HFFc6 (cell line): Measurements from ENCODE around the gene PRSS23. TPM values are rescaled to one million over a fixed set of nuclear protein-coding genes. Genes with fewer than 3 reads are reported as not detected.

Source experiments
- DNase-seq: peaks from one replicate; pipeline ENCODE4 v3.0.0-alpha.2; 2018
- H3K27ac Mint-ChIP-seq: 2 replicates; pipeline ENCODE4 v1.8.0; 2020; ENCODE audit warnings: mild to moderate bottlenecking, mixed read lengths
- H3K27me3 Mint-ChIP-seq: 2 replicates; pipeline ENCODE4 v1.8.0; 2021; ENCODE audit warnings: mild to moderate bottlenecking, moderate library complexity, mixed read lengths; ENCODE audit not compliant: insufficient read depth
- H3K36me3 Mint-ChIP-seq: 2 replicates; pipeline ENCODE4 v1.8.0; 2021; ENCODE audit warnings: low read depth, mixed read lengths
- H3K4me1 Mint-ChIP-seq: 2 replicates; pipeline ENCODE4 v1.8.0; 2020; ENCODE audit warnings: low read depth, mixed read lengths
- H3K4me3 Mint-ChIP-seq: 2 replicates; pipeline ENCODE4 v1.8.0; 2020; ENCODE audit warnings: mild to moderate bottlenecking, moderate library complexity, mixed read lengths
- H3K9me3 Mint-ChIP-seq: 2 replicates; pipeline ENCODE4 v1.8.0; 2020; ENCODE audit warnings: mild to moderate bottlenecking, mixed read lengths
- total RNA-seq, 6 experiments: library from RNA; stranded (reverse); fragmentation: NEBNext Ultra II Directional; extraction: Animal tissue kit (Norgen Biotek cat#: 25700); gene quantifications; 2 replicates in 1 of 6; 3 replicates in 5 of 6; pipeline ENCODE4 v1.2.3, GENCODE V29; 2021
- TF ChIP-seq, protein P1 (sequence below): fragments of 200-600 bp; sonication (generic); IDR thresholded peaks from 2 replicates; pipeline ENCODE4 v1.5.0; 2021; ENCODE audit warnings: antibody characterized with exemption, mild to moderate bottlenecking

Gene PRSS23
- total RNA-seq, 6 experiments from 2014 or later: 192 to 356 (median 243) TPM

DNA sequence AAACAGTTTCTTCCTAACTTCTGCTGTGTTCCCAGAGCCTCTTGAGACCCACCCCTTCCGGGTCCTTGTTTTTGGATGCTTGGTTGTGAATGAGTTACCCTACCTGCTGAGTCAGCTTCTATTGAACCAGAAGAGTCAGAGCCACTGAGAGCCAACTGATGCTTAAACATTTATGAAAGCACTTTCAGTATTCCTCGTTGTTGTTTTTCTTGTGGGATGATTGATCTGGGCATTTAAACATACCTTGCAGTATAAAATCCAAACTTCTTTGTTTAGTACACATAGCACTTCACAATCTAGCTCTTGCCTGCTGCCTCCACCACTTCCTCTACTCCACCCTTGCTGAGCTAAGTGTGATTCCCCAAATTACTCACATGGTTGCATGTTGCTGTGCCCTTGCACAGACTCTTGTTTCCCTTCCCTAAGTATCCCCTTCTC, 5.5 kb downstream of the PRSS23 start:
- Mint-ChIP-seq H3K9me3 (no peaks in the 10 kb centered on the region), H3K36me3 (peaks cover 49% of the 10 kb centered on the region), H3K4me1 (peaks cover 81% of the 10 kb centered on the region), H3K27ac (0 out of 2 replicates have a peak overlapping the region, but pooled peaks have one; percentile 8), H3K27me3 (peaks cover 1% of the 10 kb centered on the region; the same call in 1 of the 2 replicates), H3K4me3 (no peak overlapping the region)
- TF ChIP-seq, protein P1, sequence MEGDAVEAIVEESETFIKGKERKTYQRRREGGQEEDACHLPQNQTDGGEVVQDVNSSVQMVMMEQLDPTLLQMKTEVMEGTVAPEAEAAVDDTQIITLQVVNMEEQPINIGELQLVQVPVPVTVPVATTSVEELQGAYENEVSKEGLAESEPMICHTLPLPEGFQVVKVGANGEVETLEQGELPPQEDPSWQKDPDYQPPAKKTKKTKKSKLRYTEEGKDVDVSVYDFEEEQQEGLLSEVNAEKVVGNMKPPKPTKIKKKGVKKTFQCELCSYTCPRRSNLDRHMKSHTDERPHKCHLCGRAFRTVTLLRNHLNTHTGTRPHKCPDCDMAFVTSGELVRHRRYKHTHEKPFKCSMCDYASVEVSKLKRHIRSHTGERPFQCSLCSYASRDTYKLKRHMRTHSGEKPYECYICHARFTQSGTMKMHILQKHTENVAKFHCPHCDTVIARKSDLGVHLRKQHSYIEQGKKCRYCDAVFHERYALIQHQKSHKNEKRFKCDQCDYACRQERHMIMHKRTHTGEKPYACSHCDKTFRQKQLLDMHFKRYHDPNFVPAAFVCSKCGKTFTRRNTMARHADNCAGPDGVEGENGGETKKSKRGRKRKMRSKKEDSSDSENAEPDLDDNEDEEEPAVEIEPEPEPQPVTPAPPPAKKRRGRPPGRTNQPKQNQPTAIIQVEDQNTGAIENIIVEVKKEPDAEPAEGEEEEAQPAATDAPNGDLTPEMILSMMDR: no peak
- DNase-seq: no peak

DNA sequence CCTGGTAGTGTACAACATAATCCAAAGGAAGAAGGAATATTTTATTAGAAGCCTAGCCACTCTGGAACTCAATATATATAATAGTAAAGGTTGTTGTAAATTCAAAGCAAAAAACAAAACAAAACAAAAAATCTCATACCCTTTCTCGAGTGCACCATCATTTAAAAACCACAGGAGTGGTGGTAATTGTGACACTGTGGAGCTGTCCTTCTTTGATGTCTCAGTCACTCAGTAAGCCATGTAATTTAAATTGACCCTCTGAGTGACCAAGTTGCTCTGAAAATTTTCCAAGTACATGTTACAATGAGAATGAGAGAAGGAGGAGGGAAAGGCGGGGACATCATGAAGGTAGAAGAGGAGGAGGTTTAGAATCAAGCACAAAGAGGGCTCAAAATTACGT, 6.6 kb downstream of the PRSS23 start:
- Mint-ChIP-seq H3K9me3 (no peaks in the 10 kb centered on the region), H3K27me3 (no peaks in the 10 kb centered on the region), H3K4me3 (no peak overlapping the region), H3K27ac (no peak overlapping the region), H3K36me3 (peaks cover 43% of the 10 kb centered on the region), H3K4me1 (peaks cover 84% of the 10 kb centered on the region)
- TF ChIP-seq, protein P1: no peak
- DNase-seq: no peak

DNA sequence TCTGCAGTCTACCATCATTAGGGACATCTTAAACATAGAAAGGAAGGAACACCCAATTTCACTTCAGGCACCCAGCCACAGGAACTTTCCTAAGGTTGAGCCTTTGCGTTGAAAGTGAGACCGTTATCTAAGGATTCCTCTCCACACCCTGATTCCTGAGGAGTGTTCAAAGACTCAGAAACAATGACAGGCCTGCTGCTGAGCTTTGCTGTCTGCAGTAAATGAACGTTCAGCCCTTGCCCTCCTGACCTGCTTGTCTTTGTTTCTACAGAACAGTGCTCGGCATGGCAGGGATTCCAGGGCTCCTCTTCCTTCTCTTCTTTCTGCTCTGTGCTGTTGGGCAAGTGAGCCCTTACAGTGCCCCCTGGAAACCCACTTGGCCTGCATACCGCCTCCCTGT, 7.0 kb downstream of the PRSS23 start:
- TF ChIP-seq, protein P1: no peak
- no peak overlapping the region for H3K4me3 Mint-ChIP-seq
- H3K9me3 Mint-ChIP-seq: no peaks in the 10 kb centered on the region
- H3K27me3 Mint-ChIP-seq: no peaks in the 10 kb centered on the region
- H3K4me1 Mint-ChIP-seq: peaks cover 84% of the 10 kb centered on the region
- no peak for DNase-seq
- H3K36me3 Mint-ChIP-seq: peaks cover 40% of the 10 kb centered on the region
- no peak overlapping the region for H3K27ac Mint-ChIP-seq

DNA sequence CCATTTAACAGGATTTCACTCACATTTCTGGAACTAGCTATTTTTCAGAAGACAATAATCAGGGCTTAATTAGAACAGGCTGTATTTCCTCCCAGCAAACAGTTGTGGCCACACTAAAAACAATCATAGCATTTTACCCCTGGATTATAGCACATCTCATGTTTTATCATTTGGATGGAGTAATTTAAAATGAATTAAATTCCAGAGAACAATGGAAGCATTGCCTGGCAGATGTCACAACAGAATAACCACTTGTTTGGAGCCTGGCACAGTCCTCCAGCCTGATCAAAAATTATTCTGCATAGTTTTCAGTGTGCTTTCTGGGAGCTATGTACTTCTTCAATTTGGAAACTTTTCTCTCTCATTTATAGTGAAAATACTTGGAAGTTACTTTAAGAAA, 9.2 kb downstream of the PRSS23 start:
- Mint-ChIP-seq H3K4me3 (no peak overlapping the region), H3K9me3 (no peaks in the 10 kb centered on the region), H3K27ac (no peak overlapping the region), H3K27me3 (no peaks in the 10 kb centered on the region), H3K36me3 (peaks cover 39% of the 10 kb centered on the region), H3K4me1 (peaks cover 78% of the 10 kb centered on the region)
- TF ChIP-seq, protein P1: no peak
- no peak for DNase-seq

DNA sequence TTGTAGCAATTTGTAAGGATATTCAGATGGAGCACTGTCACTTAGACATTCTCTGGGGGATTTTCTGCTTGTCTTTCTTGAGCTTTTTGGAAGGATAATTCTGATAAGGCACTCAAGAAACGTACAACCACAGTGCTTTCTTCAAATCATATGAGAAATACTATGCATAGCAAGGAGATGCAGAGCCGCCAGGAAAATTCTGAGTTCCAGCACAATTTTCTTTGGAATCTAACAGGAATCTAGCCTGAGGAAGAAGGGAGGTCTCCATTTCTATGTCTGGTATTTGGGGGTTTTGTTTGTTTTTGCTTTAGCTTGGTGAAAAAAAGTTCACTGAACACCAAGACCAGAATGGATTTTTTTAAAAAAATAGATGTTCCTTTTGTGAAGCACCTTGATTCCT, 9.9 kb downstream of the PRSS23 start:
- no peak overlapping the region for H3K4me3 Mint-ChIP-seq
- DNase-seq: no peak
- peaks cover 33% of the 10 kb centered on the region for H3K36me3 Mint-ChIP-seq
- H3K9me3 Mint-ChIP-seq: no peaks in the 10 kb centered on the region
- H3K4me1 Mint-ChIP-seq: peaks cover 78% of the 10 kb centered on the region
- H3K27ac Mint-ChIP-seq: no peak overlapping the region
- TF ChIP-seq, protein P1: no peak
- no peaks in the 10 kb centered on the region for H3K27me3 Mint-ChIP-seq
